Gastrocnemius medialis (tissue), 4 donors: ENCODE measurements around the gene CSRNP3. TPM values are rescaled to one million over a fixed set of nuclear protein-coding genes. Genes with fewer than 3 reads are reported as not detected.

Experiments used
- ATAC-seq, 2 donors: fragments of 150-250 bp; one replicate each; pipeline ENCODE4 v1.9.1; 2016
- DNase-seq, 2 donors: peaks; one replicate each; pipeline ENCODE4 v3.0.0-alpha.2; 2019
- H3K27ac ChIP-seq, 4 donors: fragments of 200-600 bp; sonication (generic); 1 replicate in 1 of 4; 2 replicates in 3 of 4; pipeline ENCODE4 v1.5.1; 2016 to 2018; ENCODE audit warnings: mild to moderate bottlenecking in 2 of 4, moderate library complexity in 1 of 4
- H3K27me3 ChIP-seq, 3 donors: fragments of 200-600 bp; sonication (generic) in 2 of 3; 1 replicate in 1 of 3; 2 replicates in 2 of 3; pipeline versions ENCODE4 v1.5.1 to v1.6.0; 2016 to 2019; ENCODE audit warnings: mild to moderate bottlenecking in 1 of 3, moderate library complexity in 1 of 3
- H3K36me3 ChIP-seq, 2 donors: fragments of 200-600 bp; sonication (generic) in 1 of 2; one replicate each; pipeline ENCODE4 v1.5.1; 2017 to 2018
- H3K4me1 ChIP-seq, 2 donors: fragments of 200-600 bp; sonication (generic) in 1 of 2; one replicate each; pipeline ENCODE4 v1.5.1; 2016 to 2017; ENCODE audit warnings: mild to moderate bottlenecking in 2 of 2
- H3K4me3 ChIP-seq, 4 donors: fragments of 200-600 bp; sonication (generic) in 3 of 4; 1 replicate in 1 of 4; 2 replicates in 3 of 4; pipeline ENCODE4 v1.5.1; 2016 to 2019; ENCODE audit warnings: mild to moderate bottlenecking in 2 of 4
- H3K9me3 ChIP-seq, 3 donors: fragments of 200-600 bp; sonication (generic) in 2 of 3; 1 replicate in 1 of 3; 2 replicates in 2 of 3; pipeline ENCODE4 v1.5.1; 2016 to 2019
- CTCF ChIP-seq, 5 experiments: fragments of 450-650 bp in 3 of 5; fragments of 200-600 bp in 2 of 5; sonication (generic) in 2 of 5; IDR thresholded peaks in 4 of 5; conservative IDR thresholded peaks in 1 of 5; 1 replicate in 4 of 5; 2 replicates in 1 of 5; pipeline ENCODE4 v1.5.1; 2016 to 2019; ENCODE audit warnings: antibody characterized with exemption in 5 of 5, mild to moderate bottlenecking in 3 of 5, moderate library complexity in 3 of 5
- POLR2A ChIP-seq, 2 donors: fragments of 450-650 bp; IDR thresholded peaks; one replicate each; pipeline ENCODE4 v1.6.1; 2017; ENCODE audit warnings: antibody characterized with exemption in 2 of 2, mild to moderate bottlenecking in 2 of 2, moderate library complexity in 2 of 2
- in situ Hi-C, 4 donors: fragments of 200-750 bp; cut with MboI; loops; one replicate each; pipeline versions ENCODE4 v1.15.0 to v1.8.0; 2017; ENCODE audit warnings: low sequenced_read_pairs in 4 of 4
- intact Hi-C: fragments of 100-400 bp; cut with DNase I; formaldehyde crosslinking; loops from one replicate; pipeline ENCODE4 v1.15.1; 2023; ENCODE audit warnings: low total_unique reads
- total RNA-seq, 4 donors: library from RNA; depleted of rRNA; stranded (reverse); fragments of >200 nt; gene quantifications; one replicate each; pipeline versions ENCODE4 v1.1.0 to v1.2.3, GENCODE V29; 2016

The CSRNP3 gene
- total RNA-seq, 4 donors from 2014 or later, result 0.05 to 0.27 (median 0.08) TPM

DNA sequence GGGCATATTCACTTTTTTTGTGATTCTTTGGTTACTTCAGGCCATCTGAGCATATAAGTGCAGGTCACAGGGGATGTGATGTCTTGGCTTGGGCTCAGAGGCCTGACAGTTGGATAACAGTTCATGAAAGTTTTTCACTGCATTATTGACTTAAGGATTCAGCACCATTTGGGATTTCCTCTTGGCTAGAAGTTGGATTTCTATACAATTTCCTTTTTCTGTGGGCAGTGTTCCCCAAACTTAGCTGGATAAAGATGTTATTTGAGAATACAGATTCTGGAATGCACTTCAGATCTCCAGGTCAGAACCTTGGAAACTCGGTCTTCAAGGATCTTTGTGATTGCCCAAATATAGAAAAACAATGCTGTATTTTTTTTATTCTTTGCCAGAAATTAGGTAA lies 246.6 kb downstream of the CSRNP3 start:
- Histone ChIP-seq H3K4me1 (no peaks in the 10 kb centered on the region), H3K4me3 (no peak overlapping the region), H3K36me3 (no peaks in the 10 kb centered on the region), H3K9me3 (no peaks in the 10 kb centered on the region), H3K27ac (no peak overlapping the region), H3K27me3 (no peaks in the 10 kb centered on the region)
- TF ChIP-seq POLR2A (IDR thresholded peaks at IDR 0.05) (no peak), CTCF (IDR thresholded peaks at IDR 0.05 in 4 of 5, conservative IDR thresholded peaks at IDR 0.05 in 1 of 5) (no peak)
- DNase-seq, result no peak
- intact Hi-C loops, result no loop called here
- in situ Hi-C loops, result no loop called here
- no peak for ATAC-seq

DNA sequence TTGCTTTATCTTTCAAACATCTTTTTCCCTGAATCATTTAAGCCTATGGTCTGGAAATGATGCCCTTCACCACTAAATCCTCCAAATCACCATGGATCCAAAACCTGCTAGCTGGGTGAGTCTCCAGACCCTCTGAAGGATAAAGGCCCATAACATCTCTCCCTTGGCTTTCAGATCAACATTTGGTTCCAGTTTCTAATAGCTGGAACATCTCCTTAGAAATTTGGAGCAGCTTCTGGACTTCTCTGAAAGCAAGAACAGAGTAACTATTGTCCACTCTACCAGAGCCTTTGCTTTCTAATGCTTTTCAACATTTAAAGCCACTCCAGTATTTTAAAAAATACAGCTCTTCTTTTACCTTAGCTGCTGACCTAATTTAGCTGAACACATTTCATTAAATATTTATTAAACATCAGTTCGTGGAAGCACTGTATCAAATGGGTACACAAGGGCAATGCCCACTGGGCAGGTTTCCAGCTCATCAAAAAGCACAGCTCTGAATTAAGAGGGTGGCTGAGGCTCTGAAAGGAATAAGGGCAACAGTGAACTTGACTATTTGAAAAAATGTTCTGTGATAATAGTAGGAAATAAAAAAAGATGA lies 249.2 kb downstream of the CSRNP3 start:
- ATAC-seq (no peak), DNase-seq (no peak)
- Histone ChIP-seq H3K27me3 (no peaks in the 10 kb centered on the region), H3K9me3 (no peaks in the 10 kb centered on the region), H3K4me1 (no peaks in the 10 kb centered on the region), H3K36me3 (no peaks in the 10 kb centered on the region), H3K4me3 (no peak overlapping the region), H3K27ac (no peak overlapping the region)
- in situ Hi-C loops (no loop called here), intact Hi-C loops (no loop called here)
- TF ChIP-seq CTCF (IDR thresholded peaks at IDR 0.05 in 4 of 5, conservative IDR thresholded peaks at IDR 0.05 in 1 of 5) (no peak), POLR2A (IDR thresholded peaks at IDR 0.05) (no peak)

GRCh38 chr2:165720511-165720910 lies 251.0 kb downstream of the CSRNP3 start:
- no peak for DNase-seq
- TF ChIP-seq POLR2A (IDR thresholded peaks at IDR 0.05) (no peak), CTCF (IDR thresholded peaks at IDR 0.05 in 4 of 5, conservative IDR thresholded peaks at IDR 0.05 in 1 of 5) (no peak)
- Histone ChIP-seq H3K36me3 (no peaks in the 10 kb centered on the region), H3K4me1 (no peaks in the 10 kb centered on the region), H3K27me3 (no peaks in the 10 kb centered on the region), H3K9me3 (no peaks in the 10 kb centered on the region), H3K27ac (no peak overlapping the region), H3K4me3 (no peak overlapping the region)
- no peak for ATAC-seq
- in situ Hi-C loops (no loop called here), intact Hi-C loops (no loop called here)

DNA sequence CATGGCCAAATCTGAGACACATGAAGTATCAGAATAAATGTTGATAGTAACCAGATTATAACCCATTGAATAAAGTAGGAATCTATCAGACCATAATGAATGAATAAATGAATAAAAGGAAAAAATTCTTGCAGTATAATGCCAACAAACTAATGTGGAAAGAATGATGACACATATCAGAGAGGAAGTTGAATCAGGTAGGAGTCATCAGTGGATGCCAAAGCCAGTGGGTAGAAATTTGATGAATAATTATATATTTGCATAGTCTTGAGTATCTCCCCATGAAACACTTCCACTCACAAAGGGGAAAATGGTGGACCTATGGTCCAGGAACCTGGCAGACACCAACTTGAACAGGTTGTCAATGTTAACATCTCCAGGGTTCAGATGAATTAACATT lies 255.9 kb downstream of the CSRNP3 start:
- no peak for ATAC-seq
- no peak overlapping the region for H3K4me3 ChIP-seq
- H3K27me3 ChIP-seq, result no peaks in the 10 kb centered on the region
- no peaks in the 10 kb centered on the region for H3K36me3 ChIP-seq
- H3K4me1 ChIP-seq, result no peaks in the 10 kb centered on the region
- no peak for TF ChIP-seq POLR2A (IDR thresholded peaks at IDR 0.05)
- TF ChIP-seq CTCF (IDR thresholded peaks at IDR 0.05 in 4 of 5, conservative IDR thresholded peaks at IDR 0.05 in 1 of 5), result no peak
- no peaks in the 10 kb centered on the region for H3K9me3 ChIP-seq
- H3K27ac ChIP-seq, result no peak overlapping the region
- in situ Hi-C loops (no loop called here), intact Hi-C loops (no loop called here)
- no peak for DNase-seq

Other genes with a start within 250 kb of the CSRNP3 start
- gene SCN2A, start 230.3 kb upstream of the CSRNP3 start, total RNA-seq, result not detected